Stomach smooth muscle (tissue), 2 donors: ENCODE data around the gene S100Z.

Source experiments
- H3K27ac ChIP-seq: one replicate; pipeline ENCODE4 v1.7.0; 2013; ENCODE audit warnings: mild to moderate bottlenecking, low read length, inconsistent platforms
- H3K27me3 ChIP-seq, 2 donors: one replicate each; pipeline ENCODE4 v1.7.0; 2013; ENCODE audit warnings: low read length in 2 of 2; ENCODE audit not compliant: insufficient read depth in 2 of 2, control insufficient read depth in 1 of 2
- H3K36me3 ChIP-seq, 2 donors: one replicate each; pipeline ENCODE4 v1.7.0; 2013; ENCODE audit warnings: low read length in 2 of 2; ENCODE audit not compliant: control insufficient read depth in 2 of 2, insufficient read depth in 2 of 2
- H3K4me1 ChIP-seq: one replicate; pipeline ENCODE4 v1.7.0; 2013; ENCODE audit warnings: low read length; ENCODE audit not compliant: control insufficient read depth, insufficient read depth
- H3K4me3 ChIP-seq, 2 donors: one replicate each; pipeline ENCODE4 v1.7.0; 2013; ENCODE audit warnings: low read length in 2 of 2
- H3K9ac ChIP-seq, 2 donors: one replicate each; pipeline ENCODE4 v1.7.0; 2013; ENCODE audit warnings: low read length in 2 of 2, mild to moderate bottlenecking in 1 of 2
- H3K9me3 ChIP-seq, 2 donors: one replicate each; pipeline ENCODE4 v1.7.0; 2013; ENCODE audit warnings: low read length in 2 of 2; ENCODE audit not compliant: control insufficient read depth in 2 of 2
- donor health status: healthy.
- donor health status: Pancreatic carcinoma.

S100Z gene

GRCh38 chr5:76849419-76850291 is at the start of gene S100Z:
Gene S100Z, plus strand, starts transcription at chr5:76850014. Its CDS starts 25,346 bp downstream, at chr5:76875360.
- H3K4me1 ChIP-seq: no peaks in the 10 kb centered on the region
- H3K9ac ChIP-seq: no peak within 1 kb of the TSS

DNA sequence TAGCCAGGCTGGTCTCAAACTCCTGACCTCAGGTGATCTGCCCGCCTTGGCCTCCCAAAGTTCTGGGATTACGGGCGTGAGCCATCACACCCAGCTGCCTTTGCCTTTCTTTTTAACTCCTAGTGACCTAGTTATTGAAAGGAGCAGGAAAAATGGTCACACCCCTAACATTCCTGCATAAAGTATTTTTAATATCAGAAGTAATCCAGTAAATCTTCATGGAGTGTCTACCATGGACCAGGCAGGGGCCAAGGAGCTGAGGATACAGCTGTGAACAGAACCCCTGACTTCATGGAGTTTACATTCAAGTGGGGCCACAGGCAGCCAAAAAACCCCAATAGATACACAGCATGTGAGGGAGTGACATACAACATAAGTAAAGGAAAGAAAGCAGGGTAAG is 49.2 kb upstream of the S100Z start:
- H3K4me1 ChIP-seq: no peaks in the 10 kb centered on the region
- H3K27me3 ChIP-seq: no peaks in the 10 kb centered on the region
- no peak overlapping the region for H3K4me3 ChIP-seq
- no peaks in the 10 kb centered on the region for H3K9me3 ChIP-seq
- no peak overlapping the region for H3K9ac ChIP-seq
- H3K27ac ChIP-seq: no peak overlapping the region
- no peaks in the 10 kb centered on the region for H3K36me3 ChIP-seq

More at GRCh38 chr5:76849419-76850291, at the start of gene S100Z:
- H3K27ac ChIP-seq: no peak within 1 kb of the TSS
- H3K27me3 ChIP-seq: no peaks in the 10 kb centered on the region
- no peak within 1 kb of the TSS for H3K4me3 ChIP-seq
- no peaks in the 10 kb centered on the region for H3K36me3 ChIP-seq
- H3K9me3 ChIP-seq: no peaks in the 10 kb centered on the region

DNA sequence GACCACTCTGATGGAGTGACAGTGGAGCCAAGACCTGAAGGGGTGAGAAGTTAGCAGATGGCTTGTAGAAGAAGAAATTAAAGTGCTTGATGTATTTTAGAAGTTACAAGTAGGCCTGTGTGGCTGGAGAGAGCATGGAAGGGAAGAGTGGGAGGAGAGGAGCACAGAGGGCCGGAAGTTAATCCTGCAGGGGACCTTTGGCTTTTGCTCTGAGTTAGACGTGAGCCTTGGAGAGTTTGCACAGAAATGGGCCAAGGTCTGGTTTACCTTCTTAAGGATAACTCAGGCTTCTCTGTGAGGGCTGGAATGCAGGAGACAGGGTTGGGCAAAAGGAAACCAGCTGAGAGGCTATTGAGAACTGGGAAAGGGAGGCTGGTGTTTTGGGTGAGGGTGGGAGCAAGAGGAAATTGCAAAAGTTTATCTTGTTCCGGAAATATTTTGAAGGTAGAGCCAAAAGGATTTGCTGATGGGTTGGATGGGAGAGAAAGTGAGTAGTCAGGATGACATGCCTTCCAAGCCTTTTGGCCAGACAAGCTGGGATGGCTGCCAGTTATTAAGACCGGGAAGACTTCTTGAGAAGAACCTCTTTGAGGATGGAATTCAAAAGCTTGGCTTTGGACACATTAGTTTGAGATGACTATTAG is 48.5 kb upstream of the S100Z start:
- H3K27ac ChIP-seq: no peak overlapping the region
- no peaks in the 10 kb centered on the region for H3K4me1 ChIP-seq
- H3K27me3 ChIP-seq: no peaks in the 10 kb centered on the region
- no peak overlapping the region for H3K4me3 ChIP-seq
- no peaks in the 10 kb centered on the region for H3K36me3 ChIP-seq
- H3K9me3 ChIP-seq: no peaks in the 10 kb centered on the region
- no peak overlapping the region for H3K9ac ChIP-seq

- Histone ChIP-seq H3K9ac (no peak overlapping the region), H3K4me1 (no peaks in the 10 kb centered on the region), H3K27me3 (no peaks in the 10 kb centered on the region), H3K9me3 (no peaks in the 10 kb centered on the region), H3K4me3 (no peak overlapping the region), H3K27ac (no peak overlapping the region), H3K36me3 (no peaks in the 10 kb centered on the region)
These were observed 48.0 kb upstream of the S100Z start for GRCh38 chr5:76801803-76802195.

DNA sequence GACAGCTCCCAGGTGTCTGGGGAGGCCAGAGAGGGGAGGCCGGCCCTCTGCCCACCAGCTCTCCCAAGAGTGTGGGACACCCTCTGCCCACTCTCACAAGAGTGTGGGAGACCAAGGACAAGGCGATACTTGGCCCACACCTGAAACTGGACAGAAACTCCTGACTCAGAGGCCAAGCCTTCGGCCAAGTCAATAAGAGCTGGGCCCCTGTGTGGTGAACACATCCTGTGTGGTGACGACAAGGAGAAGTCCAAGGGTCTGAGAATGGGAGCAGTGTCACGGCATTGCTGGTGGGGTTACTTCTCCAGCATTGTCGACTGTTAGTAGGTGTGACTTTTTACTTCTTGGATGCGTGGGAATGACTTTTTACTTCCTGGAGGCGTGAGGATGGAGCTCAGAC is 45.5 kb upstream of the S100Z start:
- H3K9me3 ChIP-seq: no peaks in the 10 kb centered on the region
- no peaks in the 10 kb centered on the region for H3K4me1 ChIP-seq
- no peaks in the 10 kb centered on the region for H3K36me3 ChIP-seq
- no peaks in the 10 kb centered on the region for H3K27me3 ChIP-seq
- no peak overlapping the region for H3K9ac ChIP-seq
- no peak overlapping the region for H3K4me3 ChIP-seq
- no peak overlapping the region for H3K27ac ChIP-seq

DNA sequence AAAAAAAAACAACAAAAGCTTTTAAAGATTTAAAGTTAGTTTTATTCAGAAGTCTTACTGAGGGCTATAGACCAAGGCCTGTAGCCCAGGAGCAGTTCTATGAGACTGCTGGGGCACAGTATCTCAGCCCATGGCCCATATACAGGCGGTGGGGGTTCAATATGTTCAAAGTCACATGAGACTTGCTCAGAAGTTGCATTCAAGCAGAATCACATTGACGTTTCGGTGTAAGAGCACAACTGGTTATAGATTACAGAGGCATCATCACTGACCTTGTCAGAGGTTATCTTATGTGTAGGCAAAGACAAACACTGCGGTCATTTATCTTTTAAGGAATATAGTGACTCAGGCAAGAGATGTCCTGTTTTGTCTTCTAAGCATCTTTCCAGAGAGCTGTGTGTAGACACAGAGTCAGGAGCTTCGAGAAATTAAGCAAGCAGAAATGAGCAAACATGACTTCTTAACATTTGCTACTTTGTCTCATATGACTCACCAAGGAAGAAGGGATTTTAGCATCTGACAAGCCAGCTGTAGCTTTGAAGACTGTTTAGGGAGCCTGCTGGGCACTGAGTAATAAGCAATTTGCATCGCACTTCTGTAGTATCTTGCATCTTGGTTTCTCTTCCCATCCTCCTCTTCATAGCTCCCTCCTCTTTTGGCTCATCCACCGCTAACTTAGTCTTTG is 43.9 kb upstream of the S100Z start:
- Histone ChIP-seq H3K4me1 (no peaks in the 10 kb centered on the region), H3K36me3 (no peaks in the 10 kb centered on the region), H3K27ac (no peak overlapping the region), H3K4me3 (no peak overlapping the region), H3K9me3 (no peaks in the 10 kb centered on the region), H3K9ac (no peak overlapping the region), H3K27me3 (no peaks in the 10 kb centered on the region)

DNA sequence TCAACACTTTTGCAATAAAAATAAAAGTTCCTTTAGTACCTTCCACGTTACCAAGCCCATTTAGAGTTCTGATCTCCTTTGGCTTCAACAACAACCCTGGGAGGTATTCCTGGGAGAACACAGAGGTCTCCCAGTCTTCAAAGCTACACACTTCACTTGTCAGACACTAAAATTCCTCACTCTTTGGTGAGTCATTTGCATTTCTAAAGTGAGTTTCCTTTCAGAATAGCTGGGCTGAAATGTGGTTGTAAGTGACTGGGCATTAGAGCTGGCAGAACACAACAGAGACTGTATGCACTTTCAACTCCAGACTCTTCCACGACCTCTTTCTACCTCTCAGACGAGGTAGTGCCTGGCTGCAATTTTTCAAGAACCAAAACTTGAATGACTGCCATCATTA is 42.5 kb upstream of the S100Z start:
- Histone ChIP-seq H3K9ac (no peak overlapping the region), H3K27ac (no peak overlapping the region)

DNA sequence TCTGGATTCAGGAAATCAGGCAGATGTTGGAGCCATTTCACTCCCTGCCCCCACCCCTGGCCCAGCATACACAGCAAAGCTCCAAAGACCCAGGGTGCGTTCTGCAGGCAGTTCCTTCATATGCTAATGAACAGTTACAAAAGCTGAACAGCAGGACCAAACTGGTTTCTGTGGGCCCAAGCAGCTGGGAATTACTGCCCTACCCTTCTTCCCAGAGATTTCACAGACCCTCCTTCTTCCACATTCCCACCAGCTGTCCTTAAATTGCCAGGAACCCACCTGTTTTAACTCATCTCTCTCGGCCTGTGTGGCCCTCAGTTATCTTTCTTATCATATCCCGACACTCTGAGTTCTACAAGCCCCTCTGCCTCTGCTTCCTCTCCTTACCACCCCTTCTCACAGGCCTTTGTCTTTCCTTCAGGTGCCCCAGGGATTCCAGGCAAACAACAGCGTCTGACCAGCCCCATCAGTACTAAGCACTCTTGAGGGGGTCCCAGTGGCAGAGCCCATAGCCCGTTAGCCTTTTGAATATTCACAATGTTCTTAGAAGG is 41.6 kb upstream of the S100Z start:
- Histone ChIP-seq H3K27ac (no peak overlapping the region), H3K4me1 (no peaks in the 10 kb centered on the region), H3K27me3 (no peaks in the 10 kb centered on the region), H3K4me3 (no peak overlapping the region), H3K36me3 (no peaks in the 10 kb centered on the region), H3K9me3 (no peaks in the 10 kb centered on the region), H3K9ac (no peak overlapping the region)

More for the DNA sequence above, 42.5 kb upstream of the S100Z start:
- Histone ChIP-seq H3K4me3 (no peak overlapping the region), H3K27me3 (no peaks in the 10 kb centered on the region), H3K4me1 (no peaks in the 10 kb centered on the region), H3K9me3 (no peaks in the 10 kb centered on the region), H3K36me3 (no peaks in the 10 kb centered on the region)

DNA sequence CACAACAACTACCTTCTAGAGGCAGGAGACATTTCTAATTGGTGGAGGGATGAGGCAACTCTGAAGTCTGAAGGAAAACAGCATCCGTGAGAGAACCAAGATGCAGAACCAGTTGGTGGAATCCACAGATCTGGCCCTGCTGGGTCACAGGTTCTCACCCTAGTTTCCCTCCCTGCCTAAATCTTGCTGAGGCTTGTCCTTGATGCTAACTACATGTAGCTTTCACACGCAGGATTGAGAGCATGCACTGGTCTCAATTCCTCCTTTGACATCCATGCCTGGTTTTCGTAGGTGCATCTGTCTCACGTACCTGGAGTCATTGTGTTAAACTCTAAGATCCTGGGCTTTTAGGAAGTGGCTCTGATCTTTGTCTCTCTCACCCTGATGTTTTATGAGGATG is 40.7 kb upstream of the S100Z start:
- no peak overlapping the region for H3K4me3 ChIP-seq
- no peaks in the 10 kb centered on the region for H3K36me3 ChIP-seq
- no peaks in the 10 kb centered on the region for H3K9me3 ChIP-seq
- H3K27ac ChIP-seq: no peak overlapping the region
- no peaks in the 10 kb centered on the region for H3K27me3 ChIP-seq
- H3K4me1 ChIP-seq: no peaks in the 10 kb centered on the region
- no peak overlapping the region for H3K9ac ChIP-seq

DNA sequence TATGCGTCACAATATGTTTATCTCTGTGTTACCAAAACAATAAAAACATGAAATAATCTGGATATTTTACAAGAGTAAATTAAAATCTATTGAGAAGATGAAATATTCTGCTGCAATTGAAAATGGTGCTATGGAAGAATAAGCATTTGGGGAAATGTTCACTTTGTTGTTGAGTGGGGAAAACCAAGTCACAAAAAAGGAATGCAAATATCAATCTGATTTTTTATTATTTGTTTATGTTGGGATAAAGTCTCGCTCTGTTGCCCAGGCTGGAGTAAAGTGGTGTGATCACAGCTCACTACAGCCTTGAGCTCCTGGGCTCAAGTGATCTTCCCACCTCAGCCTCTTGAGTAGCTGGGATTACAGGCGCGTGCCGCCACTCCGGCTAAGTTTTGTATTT is 39.6 kb upstream of the S100Z start:
- H3K4me3 ChIP-seq: no peak overlapping the region
- no peak overlapping the region for H3K27ac ChIP-seq
- H3K36me3 ChIP-seq: no peaks in the 10 kb centered on the region
- H3K9me3 ChIP-seq: no peaks in the 10 kb centered on the region
- H3K4me1 ChIP-seq: no peaks in the 10 kb centered on the region
- H3K9ac ChIP-seq: no peak overlapping the region
- no peaks in the 10 kb centered on the region for H3K27me3 ChIP-seq
